H1 (cell line): ENCODE results near the gene SLC27A1. TPM values are rescaled to one million over a fixed set of nuclear protein-coding genes. Genes with fewer than 3 reads are reported as not detected.

Experiments used
- CTCF ChIA-PET: fragments of 300-600 bp; sonication (Branson Sonifier 250); formaldehyde crosslinking; loops from one replicate; lab custom pipeline; 2021; ENCODE audit not compliant: partially characterized antibody; lab: Charles Lee
- POLR2A ChIA-PET: fragments of 300-600 bp; sonication (Branson Sonifier 250); formaldehyde crosslinking; loops from one replicate; lab custom pipeline; 2021; ENCODE audit warnings: inconsistent platforms; ENCODE audit not compliant: partially characterized antibody; lab: Charles Lee
- DNase-seq, 2 experiments: peaks; one replicate each; pipeline versions ENCODE4 v3.0.0 to v3.0.0-alpha.2; 2010 to 2022; ENCODE audit warnings: low spot score in 2 of 2, low read depth in 1 of 2, mixed read lengths in 1 of 2
- FAIRE-seq: peaks from 2 replicates; lab custom pipeline; 2011; peaks lifted over from hg19 to GRCh38; lab: Jason Lieb, UNC
- H2AFZ ChIP-seq: 2 replicates; pipeline ENCODE4 v1.8.1; 2012; ENCODE audit warnings: low read length, inconsistent platforms
- H2AK5ac ChIP-seq: 2 replicates; pipeline ENCODE4 v1.6.1; 2013; ENCODE audit warnings: low read depth, low read length
- H2BK120ac ChIP-seq: replicated peaks from 2 replicates; pipeline ENCODE3; 2013; ENCODE audit warnings: low read depth, low read length, inconsistent platforms
- H2BK12ac ChIP-seq: 2 replicates; pipeline ENCODE4 v1.6.1; 2013; ENCODE audit warnings: low read depth, low read length
- H2BK15ac ChIP-seq: 2 replicates; pipeline ENCODE4 v1.6.1; 2013; ENCODE audit warnings: low read length
- H2BK20ac ChIP-seq: 2 replicates; pipeline ENCODE4 v1.6.1; 2013; ENCODE audit warnings: low read length
- H2BK5ac ChIP-seq: 2 replicates; pipeline ENCODE4 v1.6.1; 2013; ENCODE audit warnings: low read depth, low read length
- H3K14ac ChIP-seq: 2 replicates; pipeline ENCODE4 v1.6.1; 2013; ENCODE audit warnings: inconsistent platforms; ENCODE audit not compliant: insufficient read length
- H3K18ac ChIP-seq: 2 replicates; pipeline ENCODE4 v1.6.1; 2013; ENCODE audit warnings: low read length; ENCODE audit errors: extremely low read depth
- H3K23ac ChIP-seq: 2 replicates; pipeline ENCODE4 v1.6.1; 2013; ENCODE audit warnings: inconsistent platforms; ENCODE audit not compliant: insufficient read length
- H3K23me2 ChIP-seq: 2 replicates; pipeline ENCODE4 v1.6.1; 2013; ENCODE audit warnings: low read depth, low read length
- H3K27ac ChIP-seq: 2 replicates; pipeline ENCODE4 v1.6.1; 2011; ENCODE audit warnings: low read depth, low read length, inconsistent platforms
- H3K27me3 ChIP-seq, 4 experiments: replicated peaks in 1 of 4; 1 replicate in 1 of 4; 2 replicates in 3 of 4; pipeline versions ENCODE4 v1.6.1 to v1.8.1; 2011 to 2013; ENCODE audit warnings: low read length in 3 of 4, mild to moderate bottlenecking in 3 of 4, inconsistent platforms in 2 of 4, mixed read lengths in 2 of 4, moderate library complexity in 1 of 4; ENCODE audit not compliant: control insufficient read depth in 3 of 4, insufficient read depth in 3 of 4; ENCODE audit errors: extremely low read depth in 1 of 4
- H3K36me3 ChIP-seq, 4 experiments: 2 replicates each; pipeline versions ENCODE4 v1.6.1 to v1.8.1; 2011 to 2013; ENCODE audit warnings: mild to moderate bottlenecking in 4 of 4, low read length in 3 of 4, moderate library complexity in 2 of 4, control low read depth in 1 of 4, inconsistent platforms in 1 of 4; ENCODE audit not compliant: insufficient read depth in 4 of 4, control insufficient read depth in 2 of 4
- H3K4ac ChIP-seq: replicated peaks from 2 replicates; pipeline ENCODE3; 2013; ENCODE audit warnings: low read length, low read depth, mixed read lengths, inconsistent platforms; ENCODE audit not compliant: insufficient read length
- H3K4me1 ChIP-seq, 4 experiments: replicated peaks in 1 of 4; 1 replicate in 1 of 4; 2 replicates in 3 of 4; pipeline versions ENCODE4 v1.6.1 to v1.8.1; 2011 to 2013; ENCODE audit warnings: low read length in 3 of 4, inconsistent platforms in 2 of 4, mixed read lengths in 1 of 4; ENCODE audit not compliant: insufficient read depth in 4 of 4, control insufficient read depth in 3 of 4
- H3K4me2 ChIP-seq, 2 experiments: 2 replicates each; pipeline versions ENCODE4 v1.6.1 to v1.8.1; 2011 to 2013; ENCODE audit warnings: low read depth in 2 of 2, low read length in 2 of 2, control low read depth in 1 of 2, inconsistent platforms in 1 of 2, mild to moderate bottlenecking in 1 of 2; ENCODE audit not compliant: insufficient read depth in 1 of 2
- H3K4me3 ChIP-seq, 4 experiments: fragments of 200-600, 300-600 bp in 1 of 4; sonication (generic), shearing (Covaris generic), sonication (Bioruptor Twin) in 1 of 4; 2 replicates each; pipeline versions ENCODE4 v1.5.1 to v1.8.1; 2011 to 2016; ENCODE audit warnings: low read length in 4 of 4, low read depth in 3 of 4, control low read depth in 2 of 4, inconsistent platforms in 2 of 4, mild to moderate bottlenecking in 2 of 4, mixed read lengths in 1 of 4, moderate library complexity in 1 of 4; ENCODE audit not compliant: insufficient read depth in 2 of 4; ENCODE audit errors: extremely low read depth in 1 of 4
- H3K56ac ChIP-seq: replicated peaks from 2 replicates; pipeline ENCODE3; 2013; ENCODE audit warnings: low read depth, mild to moderate bottlenecking, mixed read lengths, low read length, inconsistent platforms; ENCODE audit not compliant: insufficient read length
- H3K79me1 ChIP-seq: 2 replicates; pipeline ENCODE4 v1.6.1; 2013; ENCODE audit warnings: low read depth, low read length, control low read depth
- H3K79me2 ChIP-seq, 2 experiments: 2 replicates each; pipeline versions ENCODE4 v1.6.1 to v1.8.1; 2012 to 2013; ENCODE audit warnings: low read length in 2 of 2, mild to moderate bottlenecking in 2 of 2, inconsistent platforms in 1 of 2; ENCODE audit not compliant: insufficient read depth in 2 of 2, control insufficient read depth in 1 of 2
- H3K9ac ChIP-seq, 4 experiments: replicated peaks in 1 of 4; 1 replicate in 1 of 4; 2 replicates in 3 of 4; pipeline versions ENCODE4 v1.6.1 to v1.8.1; 2011 to 2013; ENCODE audit warnings: low read depth in 3 of 4, low read length in 3 of 4, control low read depth in 2 of 4, mild to moderate bottlenecking in 2 of 4, moderate library complexity in 2 of 4, inconsistent platforms in 1 of 4; ENCODE audit errors: extremely low read depth in 1 of 4
- H3K9me3 ChIP-seq, 2 experiments: 2 replicates each; pipeline versions ENCODE4 v1.6.1 to v1.8.1; 2012 to 2013; ENCODE audit warnings: mild to moderate bottlenecking in 2 of 2, moderate library complexity in 2 of 2, control low read depth in 1 of 2, inconsistent platforms in 1 of 2, low read depth in 1 of 2, low read length in 1 of 2, mixed read lengths in 1 of 2; ENCODE audit not compliant: insufficient read depth in 2 of 2
- H4K20me1 ChIP-seq, 2 experiments: replicated peaks in 1 of 2; 2 replicates each; pipeline versions ENCODE3 to v1.8.1; 2011 to 2013; ENCODE audit warnings: inconsistent platforms in 2 of 2, low read length in 2 of 2, mild to moderate bottlenecking in 1 of 2; ENCODE audit not compliant: insufficient read depth in 2 of 2, control insufficient read depth in 1 of 2
- H4K5ac ChIP-seq: 2 replicates; pipeline ENCODE4 v1.6.1; 2013; ENCODE audit warnings: low read length, low read depth, mixed read lengths, inconsistent platforms; ENCODE audit not compliant: insufficient read length
- H4K8ac ChIP-seq: 2 replicates; pipeline ENCODE4 v1.8.0; 2013; ENCODE audit warnings: mild to moderate bottlenecking, moderate library complexity, low read length, inconsistent platforms; ENCODE audit not compliant: insufficient read depth; ENCODE audit errors: extremely low read depth
- H4K91ac ChIP-seq: replicated peaks from 2 replicates; pipeline ENCODE3; 2013; ENCODE audit warnings: low read length, mixed read lengths, inconsistent platforms; ENCODE audit not compliant: insufficient read length
- RFX5 ChIP-seq: IDR thresholded peaks from 2 replicates; pipeline ENCODE4 v1.6.1; 2011; ENCODE audit warnings: low read depth, low read length, improper control_type of control experiment, borderline replicate concordance
- SIRT6 ChIP-seq: IDR thresholded peaks from one replicate; pipeline ENCODE4 v1.7.1; 2012; ENCODE audit warnings: low read length, inconsistent platforms
- WGBS, 2 experiments: shearing (Covaris generic) in 1 of 2; methylation state at CpG; one replicate each; pipeline versions ENCODE4 v1.1.6 to v1.1.7; 2013 to 2015; ENCODE audit warnings: low lambda C conversion rate in 2 of 2, mixed read lengths in 2 of 2, inconsistent platforms in 1 of 2, low coverage in 1 of 2, missing lambda C conversion rate in 1 of 2; ENCODE audit not compliant: insufficient replicate concordance in 2 of 2, insufficient coverage in 1 of 2, insufficient read length in 1 of 2; ENCODE audit errors: extremely low coverage in 1 of 2, missing lambda C conversion rate in 1 of 2; 5-methylcytosine and 5-hydroxymethylcytosine counted together
- polyA plus RNA-seq, 7 experiments: library from polyadenylated mRNA; depleted of rRNA in 3 of 7; stranded (reverse) in 5 of 7; unstranded in 2 of 7; fragments of >200 nt in 5 of 7; fragments of 200-250 nt in 2 of 7; gene quantifications; 1 replicate in 5 of 7; 2 replicates in 1 of 7; 4 replicates in 1 of 7; pipeline versions ENCODE4 v1.2.1 to v1.2.3, GENCODE V29; 2011 to 2013; ENCODE audit warnings: missing spikeins in 2 of 7, mixed read lengths in 2 of 7
- total RNA-seq: library from RNA; stranded (reverse); fragmentation: NEBNext Ultra II Directional; extraction: Animal tissue kit (Norgen Biotek cat#: 25700); gene quantifications from 2 replicates; pipeline ENCODE4 v1.2.1, GENCODE V29; 2021

SLC27A1 gene
- total and polyA plus RNA-seq, 2 of the 8 experiments (the other 6 are each of a cell fraction or from before 2014, with no cell fraction given), result 7.5 to 9.1 TPM

GRCh38 chr19:17491287-17491686 lies 21.0 kb downstream of the SLC27A1 start:
- H2AK5ac ChIP-seq, result no peak overlapping the region
- no peak overlapping the region for H3K4me3 ChIP-seq
- no peak overlapping the region for H3K9ac ChIP-seq
- H3K23me2 ChIP-seq, result peaks cover 6% of the 10 kb centered on the region
- peaks cover 2% of the 10 kb centered on the region in 2 experiments for H4K20me1 ChIP-seq
- H3K36me3 ChIP-seq, result no peaks in the 10 kb centered on the region
- no peak overlapping the region for H2BK120ac ChIP-seq
- no peak overlapping the region for H3K4me2 ChIP-seq
- no peak overlapping the region for H3K23ac ChIP-seq
- H2BK12ac ChIP-seq, result no peak overlapping the region
- H2BK20ac ChIP-seq, result no peak overlapping the region
- FAIRE-seq (no peak), DNase-seq (no peak)
- peaks cover 0 to 19% (median 15%) of the 10 kb centered on the region in 4 experiments; a peak in 6 of 7 replicates for H3K4me1 ChIP-seq
- H2BK5ac ChIP-seq, result no peak overlapping the region
- no peak overlapping the region for H3K18ac ChIP-seq
- H3K14ac ChIP-seq, result no peak overlapping the region
- 87% methylated on average over 5 of the region's 5 CpGs; no CpG with 5 or more reads in 1 of the 2 experiments for WGBS, 2 experiments
- no peak overlapping the region for H3K4ac ChIP-seq
- H4K8ac ChIP-seq, result no peak overlapping the region
- no peaks in the 10 kb centered on the region for H3K27me3 ChIP-seq
- H3K79me1 ChIP-seq, result no peaks in the 10 kb centered on the region
- TF ChIP-seq RFX5 (no peak), SIRT6 (no peak)
- H3K79me2 ChIP-seq, result no peaks in the 10 kb centered on the region
- H3K56ac ChIP-seq, result no peak overlapping the region
- no peak overlapping the region for H3K27ac ChIP-seq
- H2BK15ac ChIP-seq, result no peak overlapping the region
- CTCF ChIA-PET, result interaction anchor here (1.3 kb wide), 1 partner anchor 25 kb away, joined by 4 read pairs; no protein-coding TSS in a partner anchor
- POLR2A ChIA-PET, result no interaction called here
- no peak overlapping the region for H4K5ac ChIP-seq
- no peaks in the 10 kb centered on the region for H3K9me3 ChIP-seq
- H4K91ac ChIP-seq, result no peak overlapping the region
- no peak overlapping the region for H2AFZ ChIP-seq
